HepG2 (cell line): Measurements from ENCODE around the gene MORN5. TPM values are rescaled to one million over a fixed set of nuclear protein-coding genes. Genes with fewer than 3 reads are reported as not detected.

ENCODE experiments used
- ATAC-seq: fragments of 200-7000 bp; cut with Tn5 transposase; 3 replicates; pipeline ENCODE4 v1.9.1; 2020; ENCODE audit warnings: mild to moderate bottlenecking, moderate library complexity
- BruUV-seq: library from RNA; stranded (reverse); fragments of 400-500 nt; replicated peaks from 2 replicates; lab custom pipeline; 2021; lab: Mats Ljungman, UMichigan
- CTCF ChIA-PET: fragments of 300-600 bp; formaldehyde crosslinking; extraction: SDS; loops from one replicate; lab custom pipeline; 2021; ENCODE audit warnings: low total read pairs, inconsistent platforms, low intra/inter-chr PET ratio; lab: Yijun Ruan, JAX
- POLR2A ChIA-PET: fragments of 350-600 bp; sonication (Branson Sonifier 250); formaldehyde crosslinking; loops from one replicate; lab custom pipeline; 2020; ENCODE audit warnings: antibody characterized with exemption, inconsistent platforms; lab: Yijun Ruan, JAX
- DNase-seq: peaks from one replicate; pipeline ENCODE4 v3.0.0-alpha.2; 2015; ENCODE audit warnings: low spot score
- FAIRE-seq: peaks from 3 replicates; lab custom pipeline; 2011; peaks lifted over from hg19 to GRCh38; lab: Jason Lieb, UNC
- H2AFZ ChIP-seq: one replicate; pipeline ENCODE4 v1.6.1; 2011; ENCODE audit warnings: low read length, inconsistent platforms
- H3K27ac ChIP-seq: fragments of 300-600 bp; 3 replicates; pipeline ENCODE4 v1.8.0; 2011; ENCODE audit warnings: mixed run types, mild to moderate bottlenecking, mixed read lengths, low read length, inconsistent platforms; ENCODE audit not compliant: insufficient read depth; ENCODE audit errors: extremely low read length
- H3K27me3 ChIP-seq, 2 experiments: fragments of 200-600 bp in 1 of 2; 2 replicates in 1 of 2; 3 replicates in 1 of 2; pipeline versions ENCODE4 v1.6.0 to v1.8.0; 2011; ENCODE audit warnings: low read length in 2 of 2, mild to moderate bottlenecking in 2 of 2, moderate library complexity in 2 of 2, inconsistent platforms in 1 of 2; ENCODE audit not compliant: insufficient read depth in 2 of 2, control insufficient read depth in 1 of 2
- H3K36me3 ChIP-seq, 2 experiments: fragments of 200-600 bp in 1 of 2; replicated peaks in 1 of 2; 2 replicates in 1 of 2; 3 replicates in 1 of 2; pipeline versions ENCODE4 v1.5.1 to v1.8.0; 2011; ENCODE audit warnings: low read length in 2 of 2, inconsistent platforms in 1 of 2; ENCODE audit not compliant: insufficient read depth in 2 of 2, control insufficient read depth in 1 of 2
- H3K4me1 ChIP-seq: 2 replicates; pipeline ENCODE4 v1.5.1; 2012; ENCODE audit warnings: low read length, inconsistent platforms; ENCODE audit not compliant: insufficient read depth
- H3K4me2 ChIP-seq: 2 replicates; pipeline ENCODE4 v1.6.0; 2011; ENCODE audit warnings: low read depth, low read length, inconsistent platforms
- H3K4me3 ChIP-seq, 3 experiments: fragments of 200-600 bp in 1 of 3; sonication (generic), shearing (Covaris generic) in 1 of 3; replicated peaks in 1 of 3; 2 replicates each; pipeline ENCODE4 v1.5.1; 2011 to 2016; ENCODE audit warnings: low read length in 3 of 3, inconsistent platforms in 2 of 3, low read depth in 2 of 3, mild to moderate bottlenecking in 2 of 3, control low read depth in 1 of 3, mixed read lengths in 1 of 3; ENCODE audit not compliant: insufficient read depth in 1 of 3
- H3K79me2 ChIP-seq: one replicate; pipeline ENCODE4 v1.6.1; 2011; ENCODE audit warnings: low read length, inconsistent platforms; ENCODE audit not compliant: insufficient read depth
- H3K9ac ChIP-seq: 2 replicates; pipeline ENCODE4 v1.6.0; 2011; ENCODE audit warnings: mild to moderate bottlenecking, low read depth, low read length, inconsistent platforms; ENCODE audit not compliant: insufficient read depth
- H3K9me3 ChIP-seq: 2 replicates; pipeline ENCODE4 v1.5.1; 2012; ENCODE audit warnings: mild to moderate bottlenecking, low read length
- H4K20me1 ChIP-seq: 2 replicates; pipeline ENCODE4 v1.6.0; 2011; ENCODE audit warnings: inconsistent platforms, mild to moderate bottlenecking, low read length, moderate library complexity; ENCODE audit not compliant: insufficient read depth
- BCL3 ChIP-seq: sonication (generic); formaldehyde crosslinking; IDR thresholded peaks from 2 replicates; pipeline ENCODE4 v1.5.1; 2020; ENCODE audit warnings: mild to moderate bottlenecking, missing genetic modification reagents, moderate library complexity
- KDM3A ChIP-seq: IDR thresholded peaks from 2 replicates; pipeline ENCODE4 v1.6.1; 2018; ENCODE audit warnings: low read depth, missing compliant biosample characterization
- MIER3 ChIP-seq: IDR thresholded peaks from 2 replicates; pipeline ENCODE4 v1.6.1; 2016; ENCODE audit warnings: missing compliant biosample characterization, borderline replicate concordance
- STAG1 ChIP-seq: sonication (generic); formaldehyde crosslinking; IDR thresholded peaks from 2 replicates; pipeline ENCODE4 v1.4.0; 2020; ENCODE audit warnings: missing genetic modification reagents
- ZFP36L2 ChIP-seq: sonication (generic); formaldehyde crosslinking; IDR thresholded peaks from 2 replicates; pipeline ENCODE4 v1.4.0; 2020; ENCODE audit warnings: missing genetic modification reagents
- ZNF713 ChIP-seq: sonication (generic); formaldehyde crosslinking; IDR thresholded peaks from 2 replicates; pipeline ENCODE4 v1.4.0; 2020; ENCODE audit warnings: mild to moderate bottlenecking, missing genetic modification reagents
- ZNF841 ChIP-seq: sonication (generic); formaldehyde crosslinking; IDR thresholded peaks from 2 replicates; pipeline ENCODE4 v1.8.1; 2023; ENCODE audit warnings: missing genetic modification reagents, borderline replicate concordance
- ZSCAN21 ChIP-seq: sonication (generic); formaldehyde crosslinking; IDR thresholded peaks from 2 replicates; pipeline ENCODE4 v1.8.0; 2022; ENCODE audit warnings: mild to moderate bottlenecking, missing genetic modification reagents, moderate library complexity, borderline replicate concordance
- WGBS: methylation state at CpG from one replicate; pipeline ENCODE4 v1.1.6; 2017; ENCODE audit warnings: low lambda C conversion rate; 5-methylcytosine and 5-hydroxymethylcytosine counted together
- in situ Hi-C: cut with HindIII; loops from 2 replicates; pipeline ENCODE4 v1.10.0; 2017; ENCODE audit warnings: low pct_unique_long_range_greater_than_20kb; ENCODE audit not compliant: extremely low pct_ligation_motif_present
- intact Hi-C: fragments of 100-400 bp; cut with micrococcal nuclease; formaldehyde crosslinking; loops from one replicate; pipeline ENCODE4 v1.10.0; 2022; ENCODE audit not compliant: unreplicated experiment
- polyA plus RNA-seq, 8 experiments: library from polyadenylated mRNA; depleted of rRNA in 3 of 8; stranded (reverse) in 7 of 8; unstranded in 1 of 8; fragments of >200 nt; fragmentation: Illumina TruSeq in 4 of 8; extraction: Trizol in 4 of 8; gene quantifications; 2 replicates each; pipeline versions ENCODE4 v1.2.1 to v1.2.3, GENCODE V29; 2011 to 2016; ENCODE audit warnings: low read depth in 4 of 8, missing spikeins in 1 of 8, mixed read lengths in 1 of 8; ENCODE audit not compliant: insufficient read depth in 1 of 8
- total RNA-seq, 5 experiments: library from RNA; depleted of rRNA; stranded (reverse); fragments of >200 nt; fragmentation: Illumina TruSeq; extraction: Trizol; gene quantifications; 2 replicates each; pipeline ENCODE4 v1.2.3, GENCODE V29; 2016; ENCODE audit warnings: low read depth in 1 of 5

Gene MORN5
- total and polyA plus RNA-seq, 2 of the 13 experiments (the other 11 are each of a cell fraction or from before 2014, with no cell fraction given), result not detected

- no peak for ATAC-seq
- Histone ChIP-seq H3K27me3 (peaks cover 0 to 5% of the 10 kb centered on the region in 2 experiments; a peak in 1 of 5 replicates), H3K4me2 (no peak overlapping the region), H3K79me2 (no peaks in the 10 kb centered on the region), H4K20me1 (no peaks in the 10 kb centered on the region), H3K9me3 (no peaks in the 10 kb centered on the region), H3K4me3 (no peak overlapping the region), H3K9ac (no peak overlapping the region), H3K27ac (no peak overlapping the region), H3K36me3 (no peaks in the 10 kb centered on the region), H2AFZ (no peak overlapping the region), H3K4me1 (peaks cover 17% of the 10 kb centered on the region)
- WGBS, result 14% methylated on average over 7 of the region's 7 CpGs
- no peak for FAIRE-seq
- in situ Hi-C loops (loop anchor here (5.0 to 10.0 kb wide), 2 partner anchors 223 to 330 kb away; no protein-coding TSS in a partner anchor), intact Hi-C loops (loop anchor here (2.0 kb wide), 1 partner anchor 14 kb away; no protein-coding TSS in a partner anchor)
- no TSS peak for BruUV-seq
- DNase-seq, result no peak
- CTCF ChIA-PET, result interaction anchor here (0.8 to 6.0 kb wide), 8 partner anchors 26 to 686 kb away, joined by 3 to 95 read pairs (median 8); partner anchors contain the start of genes MRRF and RBM18
- TF ChIP-seq KDM3A (CRISPR knock-in tag), result no peak
- TF ChIP-seq ZSCAN21 (CRISPR knock-in tag), result no peak
- TF ChIP-seq BCL3, result no peak
- no peak for TF ChIP-seq ZNF841 (CRISPR knock-in tag)
- no peak for TF ChIP-seq ZFP36L2 (CRISPR knock-in tag)
- TF ChIP-seq MIER3, result no peak
- no peak for TF ChIP-seq ZNF713 (CRISPR knock-in tag)
- TF ChIP-seq STAG1, result no peak
- POLR2A ChIA-PET, result interaction anchor here (1.0 to 1.6 kb wide), 2 partner anchors 26 to 141 kb away, joined by 3 to 5 read pairs; partner anchors contain the start of genes MRRF and RBM18
These were observed 35.2 kb upstream of the MORN5 start for GRCh38 chr9:122124528-122124927.
